Transverse colon (tissue), 4 donors: ENCODE measurements around the gene BICRA. TPM values are rescaled to one million over a fixed set of nuclear protein-coding genes. Genes with fewer than 3 reads are reported as not detected.

Experiments used
- DNase-seq: peaks from one replicate; pipeline ENCODE4 v3.0.0-alpha.2; 2019
- H3K27ac ChIP-seq, 4 donors: fragments of 200-600 bp; sonication (generic); 2 replicates each; pipeline ENCODE4 v1.5.1; 2016 to 2018; ENCODE audit warnings: inconsistent platforms in 4 of 4
- H3K27me3 ChIP-seq: fragments of 200-600 bp; sonication (generic); 2 replicates; pipeline ENCODE4 v1.5.1; 2017; ENCODE audit warnings: inconsistent platforms
- H3K36me3 ChIP-seq, 4 donors: fragments of 200-600 bp; sonication (generic); 2 replicates each; pipeline ENCODE4 v1.5.1; 2017 to 2019; ENCODE audit warnings: inconsistent platforms in 4 of 4
- H3K4me1 ChIP-seq, 4 donors: fragments of 200-600 bp; sonication (generic); 2 replicates each; pipeline ENCODE4 v1.5.1; 2017 to 2020; ENCODE audit warnings: inconsistent platforms in 4 of 4
- H3K4me3 ChIP-seq, 4 donors: fragments of 200-600 bp; sonication (generic); 1 replicate in 1 of 4; 2 replicates in 3 of 4; pipeline versions ENCODE4 v1.5.1 to v1.6.1; 2017 to 2019; ENCODE audit warnings: inconsistent platforms in 4 of 4
- H3K9me3 ChIP-seq, 2 donors: fragments of 200-600 bp; sonication (generic); 2 replicates each; pipeline ENCODE4 v1.5.1; 2017 to 2019; ENCODE audit warnings: inconsistent platforms in 2 of 2
- CTCF ChIP-seq, 5 experiments: fragments of 200-600 bp in 3 of 5; fragments of 450-650 bp in 2 of 5; sonication (generic) in 3 of 5; IDR thresholded peaks; 1 replicate in 2 of 5; 2 replicates in 3 of 5; pipeline ENCODE4 v1.5.1; 2016 to 2017; ENCODE audit warnings: antibody characterized with exemption in 5 of 5, inconsistent platforms in 3 of 5, mild to moderate bottlenecking in 2 of 5, moderate library complexity in 1 of 5
- EP300 ChIP-seq: sonication (generic); formaldehyde crosslinking; IDR thresholded peaks from one replicate; pipeline ENCODE4 v1.6.1; 2017; ENCODE audit warnings: antibody characterized with exemption, low read depth
- POLR2A ChIP-seq: fragments of 450-650 bp; IDR thresholded peaks from one replicate; pipeline ENCODE4 v1.6.1; 2016; ENCODE audit warnings: antibody characterized with exemption, mild to moderate bottlenecking, moderate library complexity
- POLR2AphosphoS5 ChIP-seq, 3 donors: sonication (generic); formaldehyde crosslinking; IDR thresholded peaks; one replicate each; pipeline ENCODE4 v1.6.1; 2016; ENCODE audit warnings: antibody characterized with exemption in 3 of 3
- WGBS, 2 donors: methylation state at CpG; one replicate each; pipeline ENCODE4 v1.1.5; 2018; ENCODE audit warnings: low coverage in 1 of 2; 5-methylcytosine and 5-hydroxymethylcytosine counted together
- in situ Hi-C, 4 donors: fragments of 200-750 bp; cut with MboI; loops; one replicate each; pipeline versions ENCODE4 v1.15.0 to v1.15.1; 2017; ENCODE audit warnings: low sequenced_read_pairs in 3 of 4, low pct_ligation_motif_present in 1 of 4, low pct_unique_long_range_greater_than_20kb in 1 of 4
- intact Hi-C: fragments of 100-400 bp; cut with DNase I; formaldehyde crosslinking; loops from one replicate; pipeline ENCODE4 v1.15.1; 2023; ENCODE audit warnings: low total_unique reads
- total RNA-seq, 4 donors: library from RNA; depleted of rRNA; stranded (reverse); fragments of >200 nt; gene quantifications; one replicate each; pipeline ENCODE4 v1.1.0, GENCODE V29; 2016

Gene BICRA
- total RNA-seq, 4 donors from 2014 or later = 11.6 to 30.3 (median 13.2) TPM

- TF ChIP-seq POLR2A = no peak
- no peak for TF ChIP-seq CTCF (IDR thresholded peaks at IDR 0.05)
- TF ChIP-seq EP300 = no peak
- TF ChIP-seq POLR2AphosphoS5 (IDR thresholded peaks at IDR 0.05) = peak in 1 of 3 donors; percentile 7
- WGBS, 2 donors = 36 to 55% methylated on average over 9 to 21 of the region's 21 CpGs
- Histone ChIP-seq H3K27me3 (no peaks in the 10 kb centered on the region), H3K4me3 (peak overlapping the region; percentile 81 to 97 (median 88)), H3K4me1 (peaks cover 17 to 33% (median 21%) of the 10 kb centered on the region in 4 donors), H3K27ac (peak overlapping the region; percentile 97 to 98 (median 98)), H3K36me3 (no peaks in the 10 kb centered on the region), H3K9me3 (no peaks in the 10 kb centered on the region)
- intact Hi-C loops (loop anchor here (1.0 to 2.0 kb wide), 2 partner anchors 55 to 92 kb away; no protein-coding TSS in a partner anchor), in situ Hi-C loops (loop anchor here in 2 of 4 donors (5.0 to 10.0 kb wide), 2 partner anchors 93 to 95 kb away; partner anchors contain the start of gene NAPA (in 1 of the 2))
- DNase-seq = no peak
Measured at GRCh38 chr19:47607564-47608073, 1.3 kb upstream of the BICRA start.

GRCh38 chr19:47608074-47608918 lies 638 bp upstream of the BICRA start:
- in situ Hi-C loops (loop anchor here in 2 of 4 donors (5.0 to 10.0 kb wide), 2 partner anchors 93 to 96 kb away; partner anchors contain the start of gene NAPA (in 1 of the 2)), intact Hi-C loops (loop anchor here (1.0 to 2.0 kb wide), 2 partner anchors 55 to 91 kb away; no protein-coding TSS in a partner anchor)
- Histone ChIP-seq H3K27ac (peak overlapping the region; percentile 97 to 98 (median 98)), H3K4me1 (peaks cover 22 to 40% (median 25%) of the 10 kb centered on the region in 4 donors), H3K9me3 (no peaks in the 10 kb centered on the region), H3K27me3 (no peaks in the 10 kb centered on the region), H3K4me3 (peak overlapping the region; percentile 81 to 97 (median 88)), H3K36me3 (no peaks in the 10 kb centered on the region)
- TF ChIP-seq CTCF (IDR thresholded peaks at IDR 0.05) = peak; percentile 31 to 74 (median 47)
- TF ChIP-seq POLR2A = peak; percentile 80
- no peak for TF ChIP-seq EP300
- TF ChIP-seq POLR2AphosphoS5 (IDR thresholded peaks at IDR 0.05) = peak; percentile 86 to 89 (median 86)
- DNase-seq = peak; percentile 97
- 0% methylated on average over 70 of the region's 94 CpGs; no CpG with 5 or more reads in 1 of the 2 donors for WGBS, 2 donors

GRCh38 chr19:47609906-47610894 lies 1.3 kb downstream of the BICRA start:
- peaks cover 24 to 46% (median 27%) of the 10 kb centered on the region in 4 donors for H3K4me1 ChIP-seq
- intact Hi-C loops = loop anchor here (2.0 kb wide), 1 partner anchor 53 kb away; no protein-coding TSS in a partner anchor

More at GRCh38 chr19:47609906-47610894, 1.3 kb downstream of the BICRA start:
- DNase-seq = peak; percentile 69
- TF ChIP-seq POLR2AphosphoS5 (IDR thresholded peaks at IDR 0.05) (peak in 2 of 3 donors; percentile 63 to 68), EP300 (no peak), POLR2A (peak; percentile 62), CTCF (IDR thresholded peaks at IDR 0.05) (no peak)
- Histone ChIP-seq H3K36me3 (no peaks in the 10 kb centered on the region), H3K27ac (peak overlapping the region; percentile 97 to 98 (median 98)), H3K9me3 (no peaks in the 10 kb centered on the region), H3K27me3 (no peaks in the 10 kb centered on the region), H3K4me3 (peak overlapping the region; percentile 85 to 97 (median 91))
- 0 to 1% methylated on average over 1 to 31 of the region's 50 CpGs for WGBS, 2 donors
- in situ Hi-C loops = loop anchor here in 2 of 4 donors (5.0 to 10.0 kb wide), 2 partner anchors 95 to 98 kb away; partner anchors contain the start of gene NAPA (in 1 of the 2)
